NB4 (cell line): ENCODE results near the gene TNIP1.

Experiments
- DNase-seq: peaks from one replicate; pipeline ENCODE4 v3.0.0; 2010; ENCODE audit warnings: low read depth
- H3K4me3 ChIP-seq: one replicate; pipeline ENCODE4 v1.5.1; 2011; ENCODE audit warnings: mild to moderate bottlenecking, low read depth, low read length, moderate library complexity
- CTCF ChIP-seq: IDR thresholded peaks from one replicate; pipeline ENCODE4 v1.5.1; 2012; ENCODE audit warnings: low read depth, low read length
- MYC ChIP-seq: IDR thresholded peaks from 2 replicates; pipeline ENCODE4 v1.6.1; 2011; ENCODE audit warnings: low read depth, low read length
- POLR2A ChIP-seq: IDR thresholded peaks from 2 replicates; pipeline ENCODE4 v1.6.1; 2011; ENCODE audit warnings: mild to moderate bottlenecking; ENCODE audit not compliant: insufficient read length; ENCODE audit errors: extremely low read depth
- TF ChIP-seq, protein P1 (sequence below): IDR thresholded peaks from 2 replicates; pipeline ENCODE4 v1.6.1; 2011; ENCODE audit warnings: low read depth, low read length

The TNIP1 gene

DNA sequence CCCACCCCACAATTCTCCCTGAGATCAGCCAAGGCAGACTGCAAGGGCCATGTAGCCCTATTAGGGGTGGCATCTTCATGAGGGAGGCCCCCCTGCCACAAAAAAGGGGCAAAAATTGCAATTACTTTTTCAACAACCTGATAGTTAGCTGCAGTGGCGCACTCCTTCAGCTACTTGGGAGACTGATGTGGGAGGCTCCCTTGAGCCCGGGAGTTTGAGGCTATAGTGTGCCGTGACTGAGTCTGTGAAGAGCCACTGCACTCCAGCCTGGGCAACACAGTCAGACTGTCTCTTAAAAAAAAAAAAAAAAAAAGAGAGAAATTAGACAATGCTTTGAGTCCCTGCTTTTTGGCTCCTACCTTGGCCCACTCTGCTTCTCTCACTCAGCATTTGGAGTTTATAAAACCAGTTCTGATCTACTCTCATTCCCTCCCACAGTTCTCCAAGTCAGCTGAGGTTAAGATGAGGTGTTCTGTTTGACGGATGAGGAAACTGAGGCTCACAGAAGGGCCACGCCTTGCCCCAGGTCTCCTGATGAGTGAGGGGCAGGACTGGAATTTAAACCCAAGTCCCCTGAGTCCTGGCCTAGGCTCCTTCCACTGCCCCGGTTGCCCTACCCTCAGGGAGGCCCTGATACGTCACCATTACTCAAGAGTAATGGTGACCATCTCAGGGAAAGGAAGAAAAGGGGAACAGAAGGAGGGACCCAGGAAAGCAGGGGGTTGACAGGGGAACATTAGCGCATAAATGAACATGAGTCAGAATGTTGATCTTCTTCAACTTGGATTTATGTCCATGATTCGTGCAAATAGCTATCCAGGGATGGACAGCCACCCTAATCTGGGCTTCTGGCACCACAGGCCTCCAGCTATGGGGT, 51.4 kb downstream of the TNIP1 start:
- DNase-seq = no peak
- no peak overlapping the region for H3K4me3 ChIP-seq
- no peak for TF ChIP-seq MYC

DNA sequence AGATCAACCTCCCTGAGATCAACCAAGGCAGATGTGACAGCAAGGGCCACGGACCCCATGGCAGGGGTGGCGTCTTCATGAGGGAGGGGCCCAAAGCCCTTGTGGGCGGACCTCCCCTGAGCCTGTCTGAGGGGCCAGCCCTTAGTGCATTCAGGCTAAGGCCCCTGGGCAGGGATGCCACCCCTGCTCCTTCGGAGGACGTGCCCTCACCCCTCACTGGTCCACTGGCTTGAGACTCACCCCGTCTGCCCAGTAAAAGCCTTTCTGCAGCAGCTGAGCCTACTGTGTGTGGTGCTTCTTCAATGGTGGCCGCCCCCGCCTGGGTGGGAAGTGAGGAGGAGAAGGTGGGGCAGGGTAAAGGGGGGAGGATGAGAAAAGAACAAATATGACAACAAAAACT, 52.1 kb downstream of the TNIP1 start:
- no peak overlapping the region for H3K4me3 ChIP-seq
- no peak for TF ChIP-seq MYC
- no peak for TF ChIP-seq POLR2A
- TF ChIP-seq, protein P1, sequence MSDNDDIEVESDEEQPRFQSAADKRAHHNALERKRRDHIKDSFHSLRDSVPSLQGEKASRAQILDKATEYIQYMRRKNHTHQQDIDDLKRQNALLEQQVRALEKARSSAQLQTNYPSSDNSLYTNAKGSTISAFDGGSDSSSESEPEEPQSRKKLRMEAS = no peak
- no peak for TF ChIP-seq CTCF
- no peak for DNase-seq

DNA sequence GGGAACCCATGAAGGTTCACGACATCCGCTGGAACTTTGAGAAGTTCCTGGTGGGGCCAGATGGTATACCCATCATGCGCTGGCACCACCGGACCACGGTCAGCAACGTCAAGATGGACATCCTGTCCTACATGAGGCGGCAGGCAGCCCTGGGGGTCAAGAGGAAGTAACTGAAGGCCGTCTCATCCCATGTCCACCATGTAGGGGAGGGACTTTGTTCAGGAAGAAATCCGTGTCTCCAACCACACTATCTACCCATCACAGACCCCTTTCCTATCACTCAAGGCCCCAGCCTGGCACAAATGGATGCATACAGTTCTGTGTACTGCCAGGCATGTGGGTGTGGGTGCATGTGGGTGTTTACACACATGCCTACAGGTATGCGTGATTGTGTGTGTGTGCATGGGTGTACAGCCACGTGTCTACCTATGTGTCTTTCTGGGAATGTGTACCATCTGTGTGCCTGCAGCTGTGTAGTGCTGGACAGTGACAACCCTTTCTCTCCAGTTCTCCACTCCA, 52.8 kb downstream of the TNIP1 start:
- H3K4me3 ChIP-seq = no peak overlapping the region
- no peak for DNase-seq
- TF ChIP-seq, protein P1 = no peak
- no peak for TF ChIP-seq POLR2A
- no peak for TF ChIP-seq CTCF
- TF ChIP-seq MYC = no peak

DNA sequence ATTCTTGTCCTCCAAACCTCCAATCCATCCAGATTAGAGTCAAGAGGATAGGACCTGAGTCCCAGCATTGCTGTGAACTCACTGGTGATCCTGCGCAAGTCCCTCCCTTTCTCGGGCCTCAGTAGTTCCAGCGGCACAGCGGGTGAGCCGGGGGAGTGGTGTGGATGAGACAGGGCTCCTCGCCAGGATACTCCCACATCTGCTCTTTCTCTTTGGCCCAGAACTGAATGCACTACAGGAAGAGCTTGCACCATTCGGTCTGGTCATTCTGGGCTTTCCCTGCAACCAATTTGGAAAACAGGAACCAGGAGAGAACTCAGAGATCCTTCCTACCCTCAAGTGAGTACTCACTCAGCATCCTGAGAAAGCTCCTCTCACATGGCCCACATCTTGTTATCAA, 54.2 kb downstream of the TNIP1 start:
- H3K4me3 ChIP-seq = no peak overlapping the region
- DNase-seq = no peak
- TF ChIP-seq MYC (no peak), CTCF (no peak), POLR2A (no peak)
- TF ChIP-seq, protein P1 = no peak

- DNase-seq = no peak
- TF ChIP-seq, protein P1 = no peak
- no peak for TF ChIP-seq POLR2A
- TF ChIP-seq CTCF = no peak
- no peak for TF ChIP-seq MYC
- H3K4me3 ChIP-seq = no peak overlapping the region
Observed at GRCh38 chr5:151026088-151026487, 54.7 kb downstream of the TNIP1 start.

DNA sequence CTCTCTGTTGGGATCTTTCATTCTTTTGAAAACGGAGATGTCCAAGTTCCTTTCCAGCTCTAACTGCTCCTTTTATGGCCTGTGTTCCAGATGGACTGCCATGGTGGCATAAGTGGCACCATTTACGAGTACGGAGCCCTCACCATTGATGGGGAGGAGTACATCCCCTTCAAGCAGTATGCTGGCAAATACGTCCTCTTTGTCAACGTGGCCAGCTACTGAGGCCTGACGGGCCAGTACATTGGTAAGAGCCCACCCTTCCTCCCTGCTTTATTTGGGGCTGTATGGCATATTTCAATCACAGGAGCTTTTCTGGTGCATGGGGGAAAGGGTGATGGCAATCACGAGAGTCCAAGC, 55.6 kb downstream of the TNIP1 start:
- DNase-seq = no peak
- H3K4me3 ChIP-seq = no peak overlapping the region
- TF ChIP-seq CTCF (no peak), POLR2A (no peak)
